HS-27A (cell line): ENCODE data around the gene ADGRF3.
A peak's percentile ranks its signal among the peaks of the same experiment; 100 is the strongest.
"Not testable (repeated sequence)": the region's sequence is repeated elsewhere in the genome, so short reads cannot be mapped to it uniquely, and the experiment has no call there.

Source experiments
- DNase-seq: peaks from one replicate; pipeline ENCODE4 v3.0.0-alpha.2; 2012; ENCODE audit warnings: low read depth, missing footprints

The ADGRF3 gene

GRCh38 chr2:26346454-26347053 lies at the start of gene ADGRF3:
TSS of gene ADGRF3 (minus strand) at chr2:26346789. CDS start at chr2:26346234, 555 bp downstream.
- DNase-seq, result no peak

- no peak for DNase-seq
Observed at GRCh38 chr2:26395394-26395793, 48.8 kb upstream of the ADGRF3 start.

GRCh38 chr2:26394694-26395093 lies 48.1 kb upstream of the ADGRF3 start:
- DNase-seq, result no peak

GRCh38 chr2:26387189-26387588 lies 40.6 kb upstream of the ADGRF3 start:
- no peak for DNase-seq

- no peak for DNase-seq
Observed at GRCh38 chr2:26384597-26384996, 38.0 kb upstream of the ADGRF3 start.

- no peak for DNase-seq
Observed at GRCh38 chr2:26384183-26384582, 37.6 kb upstream of the ADGRF3 start.

GRCh38 chr2:26382564-26382963 lies 36.0 kb upstream of the ADGRF3 start:
- DNase-seq, result no peak

GRCh38 chr2:26380281-26380680 lies 33.7 kb upstream of the ADGRF3 start:
- no peak for DNase-seq

- DNase-seq, result no peak
Observed at GRCh38 chr2:26376799-26377198, 30.2 kb upstream of the ADGRF3 start.

GRCh38 chr2:26370909-26371308 lies 24.3 kb upstream of the ADGRF3 start:
- DNase-seq, result not testable (repeated sequence)

GRCh38 chr2:26369664-26370063 lies 23.1 kb upstream of the ADGRF3 start:
- DNase-seq, result not testable (repeated sequence)

- no peak for DNase-seq
Observed at GRCh38 chr2:26366957-26367356, 20.4 kb upstream of the ADGRF3 start.

- no peak for DNase-seq
Observed at GRCh38 chr2:26364669-26365068, 18.1 kb upstream of the ADGRF3 start.

GRCh38 chr2:26363958-26364357 lies 17.4 kb upstream of the ADGRF3 start:
- DNase-seq, result no peak

GRCh38 chr2:26363323-26363722 lies 16.7 kb upstream of the ADGRF3 start:
- no peak for DNase-seq

- no peak for DNase-seq
Observed at GRCh38 chr2:26359886-26360473, 13.4 kb upstream of the ADGRF3 start.

- no peak for DNase-seq
Observed at GRCh38 chr2:26356771-26357170, 10.2 kb upstream of the ADGRF3 start.

GRCh38 chr2:26356111-26356510 lies 9.5 kb upstream of the ADGRF3 start:
- DNase-seq, result no peak

- peak; percentile 69 for DNase-seq
Observed at GRCh38 chr2:26355038-26355995, 8.7 kb upstream of the ADGRF3 start.

- not testable (repeated sequence) for DNase-seq
Observed at GRCh38 chr2:26354469-26354868, 7.9 kb upstream of the ADGRF3 start.

- DNase-seq, result no peak
Observed at GRCh38 chr2:26352892-26353291, 6.3 kb upstream of the ADGRF3 start.

GRCh38 chr2:26351375-26352090 lies 4.9 kb upstream of the ADGRF3 start:
- no peak for DNase-seq
